GM19463 (cell line): ENCODE data around the gene PIGX.
A peak's percentile ranks its signal among the peaks of the same experiment; 100 is the strongest.

ENCODE experiments used
- ATAC-seq: cut with Tn5 transposase; IDR thresholded peaks from one replicate; pipeline ENCODE4 v1.9.1; 2021; ENCODE audit warnings: mild to moderate bottlenecking, moderate library complexity; ENCODE audit not compliant: unreplicated experiment

PIGX gene

GRCh38 chr3:196711838-196712513 is at the start of gene PIGX, which contains the start of gene CEP19:
TSS of gene PIGX (plus strand) at chr3:196712377.
TSS of gene CEP19 (minus strand) at chr3:196712250. CDS start at chr3:196708657, 3,593 bp downstream.
- peak; percentile 76 for ATAC-seq

- no peak for ATAC-seq
Observed at GRCh38 chr3:196662711-196663571, 49.2 kb upstream of the PIGX start.

- no peak for ATAC-seq
Observed at GRCh38 chr3:196666001-196666867, 45.9 kb upstream of the PIGX start.

GRCh38 chr3:196667056-196667825 is 44.9 kb upstream of the PIGX start:
- no peak for ATAC-seq

GRCh38 chr3:196670339-196670738 is 41.8 kb upstream of the PIGX start:
- ATAC-seq: no peak

- ATAC-seq: no peak
Observed at GRCh38 chr3:196673632-196674031, 38.5 kb upstream of the PIGX start.

- ATAC-seq: no peak
Observed at GRCh38 chr3:196677353-196677752, 34.8 kb upstream of the PIGX start.

GRCh38 chr3:196677931-196678330 is 34.2 kb upstream of the PIGX start:
- no peak for ATAC-seq

- peak; percentile 91 for ATAC-seq
Observed at GRCh38 chr3:196684548-196685407, 27.4 kb upstream of the PIGX start.

- ATAC-seq: no peak
Observed at GRCh38 chr3:196686436-196686835, 25.7 kb upstream of the PIGX start.

- no peak for ATAC-seq
Observed at GRCh38 chr3:196688349-196688748, 23.8 kb upstream of the PIGX start.

- ATAC-seq: no peak
Observed at GRCh38 chr3:196689941-196690660, 22.1 kb upstream of the PIGX start.

- no peak for ATAC-seq
Observed at GRCh38 chr3:196691386-196691785, 20.8 kb upstream of the PIGX start.

GRCh38 chr3:196694202-196694638 is 18.0 kb upstream of the PIGX start:
- ATAC-seq: no peak

- ATAC-seq: no peak
Observed at GRCh38 chr3:196694941-196695848, 17.0 kb upstream of the PIGX start.

GRCh38 chr3:196695849-196696226 is 16.3 kb upstream of the PIGX start:
- ATAC-seq: no peak

GRCh38 chr3:196697270-196697669 is 14.9 kb upstream of the PIGX start:
- ATAC-seq: no peak

GRCh38 chr3:196699749-196700148 is 12.4 kb upstream of the PIGX start:
- ATAC-seq: no peak
